ENCODE data around the gene SMYD2. TPM values are rescaled to one million over a fixed set of nuclear protein-coding genes. Genes with fewer than 3 reads are reported as not detected.

The SMYD2 gene
- total RNA-seq, 4 donors from 2014 or later = 17.1 to 30.0 (median 26.2) TPM

- TF ChIP-seq CTCF (IDR thresholded peaks at IDR 0.05) (no peak), POLR2A (IDR thresholded peaks at IDR 0.05) (no peak)
- DNase-seq (ENCODE audit: low spot score in 2 of 2) = no peak
- H3K4me3 ChIP-seq (ENCODE audit: low read depth, poor library complexity, severe bottlenecking) = no peak overlapping the region
- 75 to 87% methylated on average over 5 of the region's 5 CpGs for WGBS, 2 donors
- intact Hi-C loops (cut with DNase I; ENCODE audit: low total_unique reads) = loop anchor here (5.0 to 10.0 kb wide), 2 partner anchors 64 to 1072 kb away; no protein-coding TSS in a partner anchor
Observed at GRCh38 chr1:214326406-214326805, 45.4 kb downstream of the SMYD2 start.

- no peak for DNase-seq (ENCODE audit: low spot score in 2 of 2)
- H3K4me3 ChIP-seq (ENCODE audit: low read depth, poor library complexity, severe bottlenecking) = no peak overlapping the region
- 50 to 55% methylated on average over 1 of the region's 1 CpG for WGBS, 2 donors
- no peak for TF ChIP-seq CTCF (IDR thresholded peaks at IDR 0.05)
- intact Hi-C loops (cut with DNase I; ENCODE audit: low total_unique reads) = loop anchor here (5.0 to 10.0 kb wide), 2 partner anchors 65 to 1073 kb away; no protein-coding TSS in a partner anchor
Observed at GRCh38 chr1:214327514-214327913, 46.6 kb downstream of the SMYD2 start.

GRCh38 chr1:214328770-214329469 lies 48.0 kb downstream of the SMYD2 start:
- H3K4me3 ChIP-seq (ENCODE audit: low read depth, poor library complexity, severe bottlenecking) = no peak overlapping the region
- 46 to 52% methylated on average over 11 of the region's 11 CpGs for WGBS, 2 donors
- intact Hi-C loops (cut with DNase I; ENCODE audit: low total_unique reads) = loop anchor here (5.0 to 10.0 kb wide), 2 partner anchors 67 to 1074 kb away; no protein-coding TSS in a partner anchor
- peak; percentile 83 to 95 for DNase-seq (ENCODE audit: low spot score in 2 of 2)
- TF ChIP-seq CTCF (IDR thresholded peaks at IDR 0.05) = peak in 1 of 3 donors; percentile 92
- no peak for TF ChIP-seq POLR2A (IDR thresholded peaks at IDR 0.05)

GRCh38 chr1:214329470-214330220 lies 48.7 kb downstream of the SMYD2 start:
- peak in 1 of 2 donors; percentile 15 for DNase-seq (ENCODE audit: low spot score in 2 of 2)
- 67 to 69% methylated on average over 16 to 20 of the region's 20 CpGs for WGBS, 2 donors
- intact Hi-C loops (cut with DNase I; ENCODE audit: low total_unique reads) = loop anchor here (5.0 to 10.0 kb wide), 2 partner anchors 67 to 1075 kb away; no protein-coding TSS in a partner anchor
- H3K4me3 ChIP-seq (ENCODE audit: low read depth, poor library complexity, severe bottlenecking) = no peak overlapping the region
- TF ChIP-seq POLR2A (IDR thresholded peaks at IDR 0.05) = no peak
- no peak for TF ChIP-seq CTCF (IDR thresholded peaks at IDR 0.05)

GRCh38 chr1:214330222-214330621 lies 49.3 kb downstream of the SMYD2 start:
- no peak overlapping the region for H3K4me3 ChIP-seq (ENCODE audit: low read depth, poor library complexity, severe bottlenecking)
- WGBS, 2 donors = 53 to 66% methylated on average over 3 of the region's 3 CpGs
- intact Hi-C loops (cut with DNase I; ENCODE audit: low total_unique reads) = no loop called here
- TF ChIP-seq CTCF (IDR thresholded peaks at IDR 0.05) = no peak
- TF ChIP-seq POLR2A (IDR thresholded peaks at IDR 0.05) = no peak
- DNase-seq (ENCODE audit: low spot score in 2 of 2) = no peak

Data from lower leg skin (tissue), 4 donors.